ENCODE measurements around the gene IFFO2.

The IFFO2 gene
- 69.5 to 125 reads per million in 2 experiments for total RNA-seq

GRCh38 chr1:18956193-18957135 lies at the start of gene IFFO2:
Gene IFFO2, minus strand, starts transcription at chr1:18956676. Its CDS starts 344 bp downstream, at chr1:18956332.
- peak; percentile 98 for DNase-seq (ENCODE audit: low read depth)

- no peak for DNase-seq (ENCODE audit: low read depth)
Observed at GRCh38 chr1:19006000-19006399, 49.5 kb upstream of the IFFO2 start.

GRCh38 chr1:19003371-19004290 lies 47.2 kb upstream of the IFFO2 start:
- no peak for DNase-seq (ENCODE audit: low read depth)

- no peak for DNase-seq (ENCODE audit: low read depth)
Observed at GRCh38 chr1:19000065-19000464, 43.6 kb upstream of the IFFO2 start.

- DNase-seq (ENCODE audit: low read depth) = no peak
Observed at GRCh38 chr1:18999359-18999758, 42.9 kb upstream of the IFFO2 start.

GRCh38 chr1:18998016-18998724 lies 41.7 kb upstream of the IFFO2 start:
- no peak for DNase-seq (ENCODE audit: low read depth)

GRCh38 chr1:18997508-18997907 lies 41.0 kb upstream of the IFFO2 start:
- DNase-seq (ENCODE audit: low read depth) = no peak

- no peak for DNase-seq (ENCODE audit: low read depth)
Observed at GRCh38 chr1:18996548-18997177, 40.2 kb upstream of the IFFO2 start.

- no peak for DNase-seq (ENCODE audit: low read depth)
Observed at GRCh38 chr1:18994381-18994780, 37.9 kb upstream of the IFFO2 start.

GRCh38 chr1:18992646-18993045 lies 36.2 kb upstream of the IFFO2 start:
- DNase-seq (ENCODE audit: low read depth) = no peak

- DNase-seq (ENCODE audit: low read depth) = no peak
Observed at GRCh38 chr1:18991585-18991984, 35.1 kb upstream of the IFFO2 start.

- no peak for DNase-seq (ENCODE audit: low read depth)
Observed at GRCh38 chr1:18989896-18990295, 33.4 kb upstream of the IFFO2 start.

GRCh38 chr1:18989176-18989799 lies 32.8 kb upstream of the IFFO2 start:
- DNase-seq (ENCODE audit: low read depth) = no peak

- DNase-seq (ENCODE audit: low read depth) = no peak
Observed at GRCh38 chr1:18981242-18981641, 24.8 kb upstream of the IFFO2 start.

GRCh38 chr1:18978706-18979105 lies 22.2 kb upstream of the IFFO2 start:
- no peak for DNase-seq (ENCODE audit: low read depth)

- DNase-seq (ENCODE audit: low read depth) = no peak
Observed at GRCh38 chr1:18977428-18977827, 21.0 kb upstream of the IFFO2 start.

- DNase-seq (ENCODE audit: low read depth) = no peak
Observed at GRCh38 chr1:18976096-18976495, 19.6 kb upstream of the IFFO2 start.

GRCh38 chr1:18974606-18975005 lies 18.1 kb upstream of the IFFO2 start:
- DNase-seq (ENCODE audit: low read depth) = no peak

GRCh38 chr1:18974005-18974404 lies 17.5 kb upstream of the IFFO2 start:
- no peak for DNase-seq (ENCODE audit: low read depth)

GRCh38 chr1:18973446-18973955 lies 17.0 kb upstream of the IFFO2 start:
- DNase-seq (ENCODE audit: low read depth) = no peak

GRCh38 chr1:18972991-18973390 lies 16.5 kb upstream of the IFFO2 start:
- DNase-seq (ENCODE audit: low read depth) = no peak

All from T follicular helper cell (primary cell).